Loucy (cell line): ENCODE measurements around the gene EREG.

Experiments
- CTCF ChIP-seq: fragments of 200-600 bp; sonication (generic); conservative IDR thresholded peaks from 2 replicates; pipeline ENCODE4 v1.5.1; 2014; ENCODE audit warnings: mild to moderate bottlenecking, antibody characterized with exemption, low read length
- EZH2phosphoT487 ChIP-seq: fragments of 200-600 bp; IDR thresholded peaks from 2 replicates; pipeline ENCODE4 v1.6.1; 2018; ENCODE audit warnings: antibody characterized with exemption, mild to moderate bottlenecking, moderate library complexity, borderline replicate concordance

GRCh38 chr4:74317616-74318246, 47.2 kb upstream of the EREG start:
- TF ChIP-seq EZH2phosphoT487 = no peak
- no peak for TF ChIP-seq CTCF
